GM21717 (cell line): Measurements from ENCODE around the gene DGCR6L.

Experiments
- ATAC-seq: cut with Tn5 transposase; IDR thresholded peaks from one replicate; pipeline ENCODE4 v1.9.1; 2021; ENCODE audit warnings: mild to moderate bottlenecking, moderate library complexity; ENCODE audit not compliant: unreplicated experiment

The DGCR6L gene

GRCh38 chr22:20264614-20265452, 55.0 kb downstream of the DGCR6L start:
- ATAC-seq, result no peak
